HepG2 (cell line): ENCODE measurements around the gene KRTAP3-2. TPM values are rescaled to one million over a fixed set of nuclear protein-coding genes. Genes with fewer than 3 reads are reported as not detected.
A peak's percentile ranks its signal among the peaks of the same experiment; 100 is the strongest.

ENCODE experiments used
- ARNT ChIP-seq: fragments of 450-650 bp; IDR thresholded peaks from 2 replicates; pipeline ENCODE4 v1.6.1; 2017
- CBX2 ChIP-seq, 2 experiments: fragments of 200-600 bp in 1 of 2; sonication (generic); formaldehyde crosslinking in 1 of 2; IDR thresholded peaks; 2 replicates each; pipeline versions ENCODE4 v1.7.0 to v1.8.1; 2018 to 2022; ENCODE audit warnings: low read depth in 2 of 2, low read length in 1 of 2, mild to moderate bottlenecking in 1 of 2, missing genetic modification reagents in 1 of 2
- DMAP1 ChIP-seq: IDR thresholded peaks from 2 replicates; pipeline ENCODE4 v1.6.1; 2016
- JUNB ChIP-seq: sonication (generic); formaldehyde crosslinking; IDR thresholded peaks from 2 replicates; pipeline ENCODE4 v1.8.0; 2022; ENCODE audit warnings: missing genetic modification reagents, mild to moderate bottlenecking, borderline replicate concordance
- MED1 ChIP-seq: sonication (generic); formaldehyde crosslinking; IDR thresholded peaks from 2 replicates; pipeline ENCODE4 v1.4.0; 2020; ENCODE audit warnings: missing genetic modification reagents
- NR2C2 ChIP-seq: sonication (generic); formaldehyde crosslinking; IDR thresholded peaks from 2 replicates; pipeline ENCODE4 v1.4.0; 2020; ENCODE audit warnings: missing genetic modification reagents, mild to moderate bottlenecking, moderate library complexity, borderline replicate concordance
- PITX1 ChIP-seq: sonication (generic); formaldehyde crosslinking; IDR thresholded peaks from 2 replicates; pipeline ENCODE4 v1.5.1; 2020; ENCODE audit warnings: mild to moderate bottlenecking, missing genetic modification reagents
- PLRG1 ChIP-seq: fragments of 450-650 bp; conservative IDR thresholded peaks from 2 replicates; pipeline ENCODE4 v1.6.1; 2016
- SATB2 ChIP-seq: sonication (generic); formaldehyde crosslinking; IDR thresholded peaks from 2 replicates; pipeline ENCODE4 v1.5.0; 2020; ENCODE audit warnings: missing genetic modification reagents
- ZNF556 ChIP-seq: sonication (generic); formaldehyde crosslinking; IDR thresholded peaks from 2 replicates; pipeline ENCODE4 v1.4.0; 2020; ENCODE audit warnings: mild to moderate bottlenecking, missing genetic modification reagents, borderline replicate concordance
- ZNF616 ChIP-seq: sonication (generic); formaldehyde crosslinking; IDR thresholded peaks from 2 replicates; pipeline ENCODE4 v1.5.0; 2020; ENCODE audit warnings: low read depth, mild to moderate bottlenecking, missing genetic modification reagents
- ZNF780A ChIP-seq: sonication (generic); formaldehyde crosslinking; IDR thresholded peaks from 2 replicates; pipeline ENCODE4 v1.8.0; 2022; ENCODE audit warnings: mild to moderate bottlenecking, missing genetic modification reagents, moderate library complexity
- ZNF83 ChIP-seq: sonication (generic); formaldehyde crosslinking; IDR thresholded peaks from 2 replicates; pipeline ENCODE4 v1.4.0; 2020; ENCODE audit warnings: missing genetic modification reagents, mild to moderate bottlenecking, borderline replicate concordance
- ZSCAN30 ChIP-seq: sonication (generic); formaldehyde crosslinking; IDR thresholded peaks from 2 replicates; pipeline ENCODE4 v1.5.0; 2020; ENCODE audit warnings: mild to moderate bottlenecking, missing genetic modification reagents
- polyA plus RNA-seq, 8 experiments: library from polyadenylated mRNA; depleted of rRNA in 3 of 8; stranded (reverse) in 7 of 8; unstranded in 1 of 8; fragments of >200 nt; fragmentation: Illumina TruSeq in 4 of 8; extraction: Trizol in 4 of 8; gene quantifications; 2 replicates each; pipeline versions ENCODE4 v1.2.1 to v1.2.3, GENCODE V29; 2011 to 2016; ENCODE audit warnings: low read depth in 4 of 8, missing spikeins in 1 of 8, mixed read lengths in 1 of 8; ENCODE audit not compliant: insufficient read depth in 1 of 8
- total RNA-seq, 5 experiments: library from RNA; depleted of rRNA; stranded (reverse); fragments of >200 nt; fragmentation: Illumina TruSeq; extraction: Trizol; gene quantifications; 2 replicates each; pipeline ENCODE4 v1.2.3, GENCODE V29; 2016; ENCODE audit warnings: low read depth in 1 of 5
- TF ChIP-seq, protein P1 (sequence below), 2 experiments: IDR thresholded peaks; 2 replicates each; pipeline ENCODE4 v1.6.1; 2011 to 2012; ENCODE audit warnings: low read length in 2 of 2, borderline replicate concordance in 1 of 2, low read depth in 1 of 2, mild to moderate bottlenecking in 1 of 2, moderate library complexity in 1 of 2
- TF ChIP-seq, protein P2 (sequence below): sonication (generic); formaldehyde crosslinking; IDR thresholded peaks from 2 replicates; pipeline ENCODE4 v1.5.1; 2020; ENCODE audit warnings: mild to moderate bottlenecking, missing genetic modification reagents
- TF ChIP-seq, protein P3 (sequence below): sonication (generic); formaldehyde crosslinking; IDR thresholded peaks from 2 replicates; pipeline ENCODE4 v1.4.0; 2020; ENCODE audit warnings: mild to moderate bottlenecking, low read depth, missing genetic modification reagents
- TF ChIP-seq, protein P4 (sequence below): sonication (generic); formaldehyde crosslinking; IDR thresholded peaks from 2 replicates; pipeline ENCODE4 v1.8.0; 2022; ENCODE audit warnings: mild to moderate bottlenecking, missing genetic modification reagents

KRTAP3-2 gene
- total and polyA plus RNA-seq, 2 of the 13 experiments (the other 11 are each of a cell fraction or from before 2014, with no cell fraction given) = not detected

DNA sequence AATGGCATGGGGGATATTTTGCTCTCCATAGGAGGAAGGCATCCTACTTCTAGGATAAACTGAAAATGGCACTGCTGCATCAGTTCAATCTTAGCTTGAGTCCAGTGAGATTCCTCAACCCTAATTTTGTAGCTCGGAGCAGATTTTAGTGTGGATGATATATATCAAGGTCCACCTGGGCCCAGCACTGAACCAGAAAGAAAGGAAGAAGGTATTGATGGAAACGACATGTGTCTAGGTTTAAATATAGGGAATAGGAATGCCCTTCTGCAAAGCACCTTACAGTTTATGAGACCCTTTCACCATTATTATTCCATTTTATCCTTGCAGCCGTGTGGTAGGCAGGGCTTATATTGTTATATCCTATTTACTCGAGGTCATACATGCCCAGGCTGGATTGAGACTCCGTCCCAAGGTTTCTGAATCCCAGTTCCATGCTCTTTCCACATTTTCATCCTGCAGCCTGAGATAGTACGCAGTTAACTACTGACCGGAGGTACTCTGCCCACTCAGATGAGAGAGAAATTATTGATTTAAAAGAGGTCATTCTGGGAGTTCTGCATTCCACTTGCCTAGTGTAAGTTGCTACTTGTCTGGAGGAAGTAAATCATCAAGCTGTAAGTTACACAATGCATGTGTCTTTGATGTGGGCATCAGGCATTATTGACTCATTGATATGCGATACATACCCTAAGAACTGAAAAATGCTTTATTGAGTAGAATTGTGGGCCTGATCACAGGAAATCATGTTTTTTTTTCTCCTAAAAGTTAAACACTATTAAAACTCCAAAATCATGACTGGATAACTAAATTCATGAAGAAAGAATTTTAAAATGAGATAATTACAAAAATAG lies 43.1 kb downstream of the KRTAP3-2 start (continued):
- TF ChIP-seq, protein P1, sequence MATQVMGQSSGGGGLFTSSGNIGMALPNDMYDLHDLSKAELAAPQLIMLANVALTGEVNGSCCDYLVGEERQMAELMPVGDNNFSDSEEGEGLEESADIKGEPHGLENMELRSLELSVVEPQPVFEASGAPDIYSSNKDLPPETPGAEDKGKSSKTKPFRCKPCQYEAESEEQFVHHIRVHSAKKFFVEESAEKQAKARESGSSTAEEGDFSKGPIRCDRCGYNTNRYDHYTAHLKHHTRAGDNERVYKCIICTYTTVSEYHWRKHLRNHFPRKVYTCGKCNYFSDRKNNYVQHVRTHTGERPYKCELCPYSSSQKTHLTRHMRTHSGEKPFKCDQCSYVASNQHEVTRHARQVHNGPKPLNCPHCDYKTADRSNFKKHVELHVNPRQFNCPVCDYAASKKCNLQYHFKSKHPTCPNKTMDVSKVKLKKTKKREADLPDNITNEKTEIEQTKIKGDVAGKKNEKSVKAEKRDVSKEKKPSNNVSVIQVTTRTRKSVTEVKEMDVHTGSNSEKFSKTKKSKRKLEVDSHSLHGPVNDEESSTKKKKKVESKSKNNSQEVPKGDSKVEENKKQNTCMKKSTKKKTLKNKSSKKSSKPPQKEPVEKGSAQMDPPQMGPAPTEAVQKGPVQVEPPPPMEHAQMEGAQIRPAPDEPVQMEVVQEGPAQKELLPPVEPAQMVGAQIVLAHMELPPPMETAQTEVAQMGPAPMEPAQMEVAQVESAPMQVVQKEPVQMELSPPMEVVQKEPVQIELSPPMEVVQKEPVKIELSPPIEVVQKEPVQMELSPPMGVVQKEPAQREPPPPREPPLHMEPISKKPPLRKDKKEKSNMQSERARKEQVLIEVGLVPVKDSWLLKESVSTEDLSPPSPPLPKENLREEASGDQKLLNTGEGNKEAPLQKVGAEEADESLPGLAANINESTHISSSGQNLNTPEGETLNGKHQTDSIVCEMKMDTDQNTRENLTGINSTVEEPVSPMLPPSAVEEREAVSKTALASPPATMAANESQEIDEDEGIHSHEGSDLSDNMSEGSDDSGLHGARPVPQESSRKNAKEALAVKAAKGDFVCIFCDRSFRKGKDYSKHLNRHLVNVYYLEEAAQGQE (IDR thresholded peaks at IDR 0.05; ENCODE audit: borderline replicate concordance in 1 of 2, low read depth in 1 of 2, low read length in 2 of 2) = peak in 1 of 2 experiments; percentile 76; a peak in 2 of 4 replicates
- peak; percentile 96 for TF ChIP-seq PITX1 (CRISPR knock-in tag)
- 0 out of 2 replicates have a peak, but pooled peaks have one; percentile 57 for TF ChIP-seq SATB2 (CRISPR knock-in tag)
- no peak for TF ChIP-seq ZSCAN30 (CRISPR knock-in tag)
- TF ChIP-seq, protein P2, sequence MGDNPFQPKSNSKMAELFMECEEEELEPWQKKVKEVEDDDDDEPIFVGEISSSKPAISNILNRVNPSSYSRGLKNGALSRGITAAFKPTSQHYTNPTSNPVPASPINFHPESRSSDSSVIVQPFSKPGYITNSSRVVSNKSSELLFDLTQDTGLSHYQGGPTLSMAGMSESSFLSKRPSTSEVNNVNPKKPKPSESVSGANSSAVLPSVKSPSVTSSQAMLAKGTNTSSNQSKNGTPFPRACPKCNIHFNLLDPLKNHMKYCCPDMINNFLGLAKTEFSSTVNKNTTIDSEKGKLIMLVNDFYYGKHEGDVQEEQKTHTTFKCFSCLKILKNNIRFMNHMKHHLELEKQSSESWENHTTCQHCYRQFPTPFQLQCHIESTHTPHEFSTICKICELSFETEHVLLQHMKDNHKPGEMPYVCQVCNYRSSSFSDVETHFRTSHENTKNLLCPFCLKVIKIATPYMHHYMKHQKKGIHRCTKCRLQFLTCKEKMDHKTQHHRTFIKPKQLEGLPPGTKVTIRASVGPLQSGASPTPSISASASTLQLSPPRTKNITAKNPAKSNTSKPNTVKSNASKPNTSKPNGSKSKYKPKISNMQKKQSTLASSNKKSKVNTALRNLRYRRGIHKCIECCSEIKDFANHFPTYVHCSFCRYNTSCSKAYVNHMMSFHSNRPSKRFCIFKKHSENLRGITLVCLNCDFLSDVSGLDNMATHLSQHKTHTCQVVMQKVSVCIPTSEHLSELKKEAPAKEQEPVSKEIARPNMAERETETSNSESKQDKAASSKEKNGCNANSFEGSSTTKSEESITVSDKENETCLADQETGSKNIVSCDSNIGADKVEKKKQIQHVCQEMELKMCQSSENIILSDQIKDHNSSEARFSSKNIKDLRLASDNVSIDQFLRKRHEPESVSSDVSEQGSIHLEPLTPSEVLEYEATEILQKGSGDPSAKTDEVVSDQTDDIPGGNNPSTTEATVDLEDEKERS (CRISPR knock-in tag) = peak; percentile 94
- no peak for TF ChIP-seq ZNF616
- 0 out of 2 replicates have a peak, but pooled peaks have one; percentile 57 for TF ChIP-seq ZNF780A
- TF ChIP-seq, protein P3, sequence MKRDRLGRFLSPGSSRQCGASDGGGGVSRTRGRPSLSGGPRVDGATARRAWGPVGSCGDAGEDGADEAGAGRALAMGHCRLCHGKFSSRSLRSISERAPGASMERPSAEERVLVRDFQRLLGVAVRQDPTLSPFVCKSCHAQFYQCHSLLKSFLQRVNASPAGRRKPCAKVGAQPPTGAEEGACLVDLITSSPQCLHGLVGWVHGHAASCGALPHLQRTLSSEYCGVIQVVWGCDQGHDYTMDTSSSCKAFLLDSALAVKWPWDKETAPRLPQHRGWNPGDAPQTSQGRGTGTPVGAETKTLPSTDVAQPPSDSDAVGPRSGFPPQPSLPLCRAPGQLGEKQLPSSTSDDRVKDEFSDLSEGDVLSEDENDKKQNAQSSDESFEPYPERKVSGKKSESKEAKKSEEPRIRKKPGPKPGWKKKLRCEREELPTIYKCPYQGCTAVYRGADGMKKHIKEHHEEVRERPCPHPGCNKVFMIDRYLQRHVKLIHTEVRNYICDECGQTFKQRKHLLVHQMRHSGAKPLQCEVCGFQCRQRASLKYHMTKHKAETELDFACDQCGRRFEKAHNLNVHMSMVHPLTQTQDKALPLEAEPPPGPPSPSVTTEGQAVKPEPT (CRISPR knock-in tag) = 0 out of 2 replicates have a peak, but pooled peaks have one; percentile 46
- TF ChIP-seq CBX2 (IDR thresholded peaks at IDR 0.05; ENCODE audit: low read depth, low read length) = no peak; the same call in 1 of the 2 replicates
- no peak; the same call in 1 of the 2 replicates for TF ChIP-seq CBX2 (CRISPR knock-in tag; IDR thresholded peaks at IDR 0.05; ENCODE audit: low read depth)
- TF ChIP-seq DMAP1 = peak; percentile 70; the same call in 1 of the 2 replicates
- TF ChIP-seq ARNT = no peak
- TF ChIP-seq JUNB (CRISPR knock-in tag) = peak; percentile 90; the same call in 1 of the 2 replicates
- TF ChIP-seq, protein P4, sequence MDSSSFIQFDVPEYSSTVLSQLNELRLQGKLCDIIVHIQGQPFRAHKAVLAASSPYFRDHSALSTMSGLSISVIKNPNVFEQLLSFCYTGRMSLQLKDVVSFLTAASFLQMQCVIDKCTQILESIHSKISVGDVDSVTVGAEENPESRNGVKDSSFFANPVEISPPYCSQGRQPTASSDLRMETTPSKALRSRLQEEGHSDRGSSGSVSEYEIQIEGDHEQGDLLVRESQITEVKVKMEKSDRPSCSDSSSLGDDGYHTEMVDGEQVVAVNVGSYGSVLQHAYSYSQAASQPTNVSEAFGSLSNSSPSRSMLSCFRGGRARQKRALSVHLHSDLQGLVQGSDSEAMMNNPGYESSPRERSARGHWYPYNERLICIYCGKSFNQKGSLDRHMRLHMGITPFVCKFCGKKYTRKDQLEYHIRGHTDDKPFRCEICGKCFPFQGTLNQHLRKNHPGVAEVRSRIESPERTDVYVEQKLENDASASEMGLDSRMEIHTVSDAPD = peak; percentile 77; the same call in 1 of the 2 replicates
- peak; percentile 93; the same call in 1 of the 2 replicates for TF ChIP-seq ZNF556
- TF ChIP-seq ZNF83 (CRISPR knock-in tag) = no peak
- TF ChIP-seq PLRG1 = no peak
- peak; percentile 100 for TF ChIP-seq MED1 (CRISPR knock-in tag)
- peak; percentile 88 for TF ChIP-seq NR2C2
